OCI-LY1 (cell line): ENCODE measurements around the gene NDUFAF2.

ENCODE experiments used
- H2AFZ ChIP-seq: fragments of 200-600 bp; sonication (generic), shearing (Covaris generic); 2 replicates; pipeline ENCODE4 v1.6.0; 2014; ENCODE audit warnings: antibody characterized with exemption, mild to moderate bottlenecking, low read length
- H3F3A ChIP-seq: fragments of 200-600 bp; sonication (generic), shearing (Covaris generic); 2 replicates; pipeline ENCODE4 v1.6.0; 2014; ENCODE audit warnings: mild to moderate bottlenecking, antibody characterized with exemption, low read length, moderate library complexity; ENCODE audit not compliant: insufficient read depth
- H3K27ac ChIP-seq: fragments of 200-600 bp; sonication (generic); 2 replicates; pipeline ENCODE4 v1.5.1; 2014; ENCODE audit warnings: low read length, mixed run types, mild to moderate bottlenecking, low read depth; ENCODE audit not compliant: poor library complexity, severe bottlenecking
- H3K27me3 ChIP-seq: fragments of 200-600 bp; sonication (generic); 2 replicates; pipeline ENCODE4 v1.6.0; 2014; ENCODE audit warnings: antibody characterized with exemption, mild to moderate bottlenecking, low read length, moderate library complexity; ENCODE audit not compliant: insufficient read depth
- H3K36me3 ChIP-seq: fragments of 200-600 bp; sonication (generic); 2 replicates; pipeline ENCODE4 v1.6.1; 2014; ENCODE audit warnings: mild to moderate bottlenecking, antibody characterized with exemption, low read length, moderate library complexity, mixed read lengths; ENCODE audit not compliant: insufficient read depth
- H3K4me1 ChIP-seq: fragments of 200-600 bp; sonication (generic); 2 replicates; pipeline ENCODE4 v1.5.1; 2014; ENCODE audit warnings: mild to moderate bottlenecking, low read length, moderate library complexity; ENCODE audit not compliant: insufficient read depth, severe bottlenecking
- H3K4me2 ChIP-seq: fragments of 200-600 bp; sonication (generic), shearing (Covaris generic); 2 replicates; pipeline ENCODE4 v1.6.1; 2014; ENCODE audit warnings: low read length
- H3K4me3 ChIP-seq: fragments of 200-600 bp; sonication (generic); 2 replicates; pipeline ENCODE4 v1.5.1; 2014; ENCODE audit warnings: low read length, low read depth, mild to moderate bottlenecking, mixed read lengths; ENCODE audit not compliant: poor library complexity, severe bottlenecking
- H3K79me2 ChIP-seq: fragments of 200-600 bp; shearing (Covaris generic); 2 replicates; pipeline ENCODE4 v1.6.1; 2016; ENCODE audit warnings: mixed run types, low read length, mixed read lengths; ENCODE audit not compliant: insufficient read depth
- H3K9ac ChIP-seq: fragments of 200-600 bp; sonication (generic), shearing (Covaris generic); 2 replicates; pipeline ENCODE4 v1.6.1; 2014; ENCODE audit warnings: mild to moderate bottlenecking, low read length, mixed read lengths
- H3K9me2 ChIP-seq: fragments of 200-600 bp; sonication (generic), shearing (Covaris generic); 2 replicates; pipeline ENCODE4 v1.6.1; 2014; ENCODE audit warnings: low read depth, mild to moderate bottlenecking, low read length, mixed read lengths
- H3K9me3 ChIP-seq: fragments of 200-600 bp; shearing (Covaris generic); 2 replicates; pipeline ENCODE4 v1.6.1; 2014; ENCODE audit warnings: low read length, mixed read lengths
- H4K20me1 ChIP-seq: fragments of 200-600 bp; sonication (generic), shearing (Covaris generic); 2 replicates; pipeline ENCODE4 v1.6.0; 2016; ENCODE audit warnings: mild to moderate bottlenecking, low read length; ENCODE audit not compliant: insufficient read depth
- CTCF ChIP-seq: fragments of 200-600 bp; sonication (generic), shearing (Covaris generic); IDR thresholded peaks from 2 replicates; pipeline ENCODE4 v1.5.1; 2017; ENCODE audit warnings: mild to moderate bottlenecking, antibody characterized with exemption, low read length, moderate library complexity, mixed read lengths
- EZH2 ChIP-seq: fragments of 200-600 bp; sonication (generic), shearing (Covaris generic); IDR thresholded peaks from 2 replicates; pipeline ENCODE4 v1.8.0; 2017; ENCODE audit warnings: borderline replicate concordance, mixed run types, mild to moderate bottlenecking, antibody characterized with exemption, low read length, moderate library complexity, mixed read lengths

Gene NDUFAF2

DNA sequence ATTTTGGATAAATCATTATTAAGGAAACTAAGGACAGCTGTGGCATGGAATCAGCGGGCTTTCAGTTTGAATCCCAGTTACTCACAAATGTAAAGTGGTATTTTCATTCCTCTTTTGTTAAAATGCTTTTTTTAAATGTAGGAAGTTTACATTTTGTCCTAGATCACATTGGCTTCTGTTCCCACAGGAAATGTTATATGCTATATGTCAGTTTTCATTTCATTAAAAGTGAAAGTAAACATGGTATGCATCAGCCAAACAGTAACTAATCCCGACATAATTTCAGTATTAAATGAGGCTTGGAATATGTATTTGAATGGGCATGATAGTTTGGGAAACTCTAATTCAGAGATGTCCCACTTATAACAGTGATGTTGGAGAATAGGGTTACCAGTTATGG lies 235.9 kb downstream of the NDUFAF2 start:
- H3K27me3 ChIP-seq, result no peaks in the 10 kb centered on the region
- H3K4me3 ChIP-seq, result no peak overlapping the region
- no peaks in the 10 kb centered on the region for H3K9me3 ChIP-seq
- H3F3A ChIP-seq, result no peaks in the 10 kb centered on the region
- H3K9me2 ChIP-seq, result no peaks in the 10 kb centered on the region
- no peaks in the 10 kb centered on the region for H3K79me2 ChIP-seq
- TF ChIP-seq EZH2, result no peak
- TF ChIP-seq CTCF, result no peak
- no peak overlapping the region for H3K9ac ChIP-seq
- H3K4me1 ChIP-seq, result no peaks in the 10 kb centered on the region
- 0 out of 2 replicates have a peak overlapping the region, but pooled peaks have one; percentile 23 for H3K4me2 ChIP-seq
- H2AFZ ChIP-seq, result no peak overlapping the region
- H3K27ac ChIP-seq, result no peak overlapping the region
- no peaks in the 10 kb centered on the region for H4K20me1 ChIP-seq
- H3K36me3 ChIP-seq, result no peaks in the 10 kb centered on the region

GRCh38 chr5:61182449-61182848 lies 237.4 kb downstream of the NDUFAF2 start:
- no peaks in the 10 kb centered on the region for H3K9me2 ChIP-seq
- no peaks in the 10 kb centered on the region for H3K36me3 ChIP-seq
- no peaks in the 10 kb centered on the region for H4K20me1 ChIP-seq
- H3K4me3 ChIP-seq, result no peak overlapping the region
- no peak overlapping the region for H3K27ac ChIP-seq
- no peaks in the 10 kb centered on the region for H3K79me2 ChIP-seq
- H3K4me2 ChIP-seq, result no peak overlapping the region
- H3K9me3 ChIP-seq, result no peaks in the 10 kb centered on the region
- H3K4me1 ChIP-seq, result no peaks in the 10 kb centered on the region
- no peak for TF ChIP-seq EZH2
- TF ChIP-seq CTCF, result no peak
- no peak overlapping the region for H3K9ac ChIP-seq
- no peaks in the 10 kb centered on the region for H3K27me3 ChIP-seq
- no peak overlapping the region for H2AFZ ChIP-seq
- no peaks in the 10 kb centered on the region for H3F3A ChIP-seq

GRCh38 chr5:61183538-61183937 lies 238.5 kb downstream of the NDUFAF2 start:
- Histone ChIP-seq H4K20me1 (no peaks in the 10 kb centered on the region), H3K4me2 (no peak overlapping the region), H3K9me2 (no peaks in the 10 kb centered on the region), H3K27ac (no peak overlapping the region), H2AFZ (no peak overlapping the region), H3K9ac (no peak overlapping the region), H3K27me3 (no peaks in the 10 kb centered on the region), H3K4me1 (no peaks in the 10 kb centered on the region), H3K9me3 (no peaks in the 10 kb centered on the region), H3F3A (no peaks in the 10 kb centered on the region), H3K36me3 (no peaks in the 10 kb centered on the region), H3K4me3 (no peak overlapping the region), H3K79me2 (no peaks in the 10 kb centered on the region)
- no peak for TF ChIP-seq CTCF
- no peak for TF ChIP-seq EZH2
